GM12878 (cell line): ENCODE data around the gene KLHDC10. TPM values are rescaled to one million over a fixed set of nuclear protein-coding genes. Genes with fewer than 3 reads are reported as not detected.

Source experiments
- ATAC-seq: fragments of 200-7000 bp; cut with Tn5 transposase; 3 replicates; pipeline ENCODE4 v1.9.1; 2020; ENCODE audit warnings: mild to moderate bottlenecking, moderate library complexity
- BruUV-seq: library from RNA; stranded (reverse); fragments of 400-500 nt; replicated peaks from 2 replicates; lab custom pipeline; 2021; lab: Mats Ljungman, UMichigan
- CTCF ChIA-PET: fragments of 300-600 bp; sonication (Branson Sonifier 250); formaldehyde crosslinking; extraction: SDS; loops from one replicate; lab custom pipeline; 2021; ENCODE audit warnings: inconsistent platforms; lab: Yijun Ruan, JAX
- POLR2A ChIA-PET: fragments of 350-600 bp; formaldehyde crosslinking; extraction: SDS; loops from one replicate; lab custom pipeline; 2021; ENCODE audit warnings: inconsistent platforms; lab: Charles Lee
- RAD21 ChIA-PET: fragments of 300-600 bp; sonication (Branson Sonifier 250); formaldehyde crosslinking; loops from one replicate; lab custom pipeline; 2023; ENCODE audit warnings: antibody characterized with exemption; ENCODE audit not compliant: unreplicated experiment; lab: Charles Lee
- SMC1A ChIA-PET: fragments of 300-600 bp; sonication (Branson Sonifier 250); formaldehyde crosslinking; loops from one replicate; lab custom pipeline; 2023; ENCODE audit not compliant: unreplicated experiment, uncharacterized antibody; lab: Charles Lee
- DNase-seq: peaks from one replicate; pipeline ENCODE4 v3.0.0-alpha.2; 2011; ENCODE audit warnings: low read depth, low spot score
- FAIRE-seq: peaks from 3 replicates; lab custom pipeline; 2011; peaks lifted over from hg19 to GRCh38; lab: Jason Lieb, UNC
- H2AFZ ChIP-seq: 2 replicates; pipeline ENCODE4 v1.6.0; 2011; ENCODE audit warnings: low read depth, low read length, control low read depth; ENCODE audit not compliant: control insufficient read depth
- H3K27ac ChIP-seq: 2 replicates; pipeline ENCODE4 v1.5.1; 2011; ENCODE audit warnings: control low read depth; ENCODE audit not compliant: control insufficient read depth, insufficient read depth
- H3K27me3 ChIP-seq, 2 experiments: replicated peaks in 1 of 2; 2 replicates each; pipeline versions ENCODE4 v1.6.0 to v1.6.1; 2011; ENCODE audit warnings: low read length in 1 of 2; ENCODE audit not compliant: control insufficient read depth in 2 of 2, insufficient read depth in 2 of 2
- H3K36me3 ChIP-seq, 2 experiments: 2 replicates each; pipeline ENCODE4 v1.5.1; 2011; ENCODE audit warnings: low read length in 1 of 2; ENCODE audit not compliant: control insufficient read depth in 2 of 2, insufficient read depth in 2 of 2
- H3K4me1 ChIP-seq: 2 replicates; pipeline ENCODE4 v1.6.1; 2011; ENCODE audit warnings: mild to moderate bottlenecking, low read length, moderate library complexity, mixed read lengths; ENCODE audit not compliant: control insufficient read depth, insufficient read depth
- H3K4me2 ChIP-seq: 2 replicates; pipeline ENCODE4 v1.6.0; 2011; ENCODE audit warnings: control low read depth; ENCODE audit not compliant: control insufficient read depth, insufficient read depth
- H3K4me3 ChIP-seq: fragments of 200-600 bp; sonication (generic); 2 replicates; pipeline ENCODE4 v1.5.1; 2016
- H3K79me2 ChIP-seq: 2 replicates; pipeline ENCODE4 v1.6.0; 2011; ENCODE audit warnings: low read length; ENCODE audit not compliant: control insufficient read depth, insufficient read depth
- H3K9ac ChIP-seq: 2 replicates; pipeline ENCODE4 v1.8.0; 2011; ENCODE audit warnings: low read length, control low read depth, mixed read lengths; ENCODE audit not compliant: control insufficient read depth, insufficient read depth
- H3K9me3 ChIP-seq: replicated peaks from 3 replicates; pipeline ENCODE4 v1.5.1; 2011; ENCODE audit warnings: mild to moderate bottlenecking, low read length; ENCODE audit not compliant: control insufficient read depth, insufficient read depth
- H4K20me1 ChIP-seq: 2 replicates; pipeline ENCODE4 v1.6.0; 2011; ENCODE audit not compliant: control insufficient read depth, insufficient read depth
- ETV6 ChIP-seq, 2 experiments: fragments of 450-650 bp in 1 of 2; IDR thresholded peaks in 1 of 2; conservative IDR thresholded peaks in 1 of 2; 2 replicates each; pipeline ENCODE4 v1.6.1; 2014; ENCODE audit warnings: antibody characterized with exemption in 1 of 2, borderline replicate concordance in 1 of 2, low read depth in 1 of 2, mild to moderate bottlenecking in 1 of 2, moderate library complexity in 1 of 2
- RBBP5 ChIP-seq: fragments of 200-600 bp; sonication (generic); conservative IDR thresholded peaks from 2 replicates; pipeline ENCODE4 v1.6.1; 2016
- YBX1 ChIP-seq: fragments of 450-650 bp; IDR thresholded peaks from 2 replicates; pipeline ENCODE4 v1.6.1; 2016; ENCODE audit warnings: antibody characterized with exemption
- WGBS: methylation state at CpG from one replicate; pipeline ENCODE4 v1.1.6; 2016; ENCODE audit warnings: low lambda C conversion rate; ENCODE audit not compliant: insufficient replicate concordance, insufficient coverage; ENCODE audit errors: missing lambda C conversion rate; 5-methylcytosine and 5-hydroxymethylcytosine counted together
- in situ Hi-C: fragments of 300-500 bp; cut with MboI; formaldehyde crosslinking; loops from 9 replicates; pipeline ENCODE4 v1.14.3; 2018; ENCODE audit warnings: mixed read lengths
- intact Hi-C: fragments of 100-400 bp; cut with micrococcal nuclease; formaldehyde crosslinking; loops from one replicate; pipeline ENCODE4 v1.14.2; 2022; ENCODE audit not compliant: unreplicated experiment
- polyA plus RNA-seq, 11 experiments: library from polyadenylated mRNA; depleted of rRNA in 4 of 11; unstranded in 6 of 11; stranded (reverse) in 5 of 11; fragments of >200 nt; fragmentation: Nextera tagmentation in 4 of 11; fragmentation: Illumina TruSeq in 1 of 11; extraction: Ambion mirVana in 4 of 11; extraction: Trizol in 1 of 11; gene quantifications; 1 replicate in 1 of 11; 2 replicates in 10 of 11; pipeline versions ENCODE4 v1.2.1 to v1.2.3, GENCODE V29; 2011 to 2016; ENCODE audit warnings: inconsistent platforms in 2 of 11, missing spikeins in 2 of 11, low read depth in 1 of 11
- total RNA-seq, 4 experiments: library from RNA; depleted of rRNA in 3 of 4; stranded (reverse); fragments of >200 nt in 3 of 4; fragmentation: Illumina TruSeq in 1 of 4; extraction: Trizol in 1 of 4; gene quantifications; 2 replicates each; pipeline versions ENCODE4 v1.2.1 to v1.2.3, GENCODE V29; 2013 to 2021
- TF ChIP-seq, protein P1 (sequence below): IDR thresholded peaks from 2 replicates; pipeline ENCODE4 v1.6.1; 2012; ENCODE audit warnings: low read depth, low read length, improper control_type of control experiment
- TF ChIP-seq, protein P2 (sequence below): fragments of 450-650 bp; formaldehyde crosslinking; IDR thresholded peaks from 2 replicates; pipeline ENCODE4 v1.5.0; 2022; ENCODE audit warnings: mild to moderate bottlenecking, missing genetic modification characterization

KLHDC10 gene
- total and polyA plus RNA-seq, 10 of the 15 experiments (the other 5 are each of a cell fraction or from before 2014, with no cell fraction given) = 2.9 to 20.6 (median 9.4) TPM

DNA sequence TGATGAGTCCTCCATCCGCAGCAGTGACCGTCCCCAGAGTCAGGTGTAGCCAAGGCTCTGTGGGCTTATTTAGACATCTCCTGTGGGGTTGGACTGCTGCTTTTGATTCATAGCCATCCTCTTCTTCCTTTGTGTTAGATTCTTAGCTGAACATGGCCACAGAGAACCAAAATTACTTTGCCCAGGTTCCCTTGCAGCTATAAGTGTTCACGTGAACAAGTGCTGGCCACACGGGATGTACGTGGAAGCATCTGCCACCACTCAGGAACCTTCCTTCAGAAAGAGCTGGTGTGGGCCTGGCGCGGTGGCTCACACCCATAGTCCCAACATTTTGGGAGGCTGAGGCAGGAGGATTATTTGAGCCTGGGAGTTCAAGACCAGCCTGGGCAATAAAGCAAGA lies 85.8 kb downstream of the KLHDC10 start:
- WGBS = 99% methylated on average over 7 of the region's 7 CpGs
- in situ Hi-C loops = no loop called here
- Histone ChIP-seq H3K79me2 (no peaks in the 10 kb centered on the region), H3K36me3 (peaks cover 0 to 3% of the 10 kb centered on the region in 2 experiments; a peak in 3 of 4 replicates), H3K27ac (no peak overlapping the region), H3K27me3 (no peaks in the 10 kb centered on the region), H2AFZ (no peak overlapping the region), H4K20me1 (no peaks in the 10 kb centered on the region), H3K4me3 (no peak overlapping the region), H3K9ac (no peak overlapping the region), H3K4me1 (peaks cover 13% of the 10 kb centered on the region), H3K4me2 (no peak overlapping the region), H3K9me3 (peaks cover 5% of the 10 kb centered on the region)
- intact Hi-C loops = no loop called here
- no peak for FAIRE-seq
- TF ChIP-seq, protein P1, sequence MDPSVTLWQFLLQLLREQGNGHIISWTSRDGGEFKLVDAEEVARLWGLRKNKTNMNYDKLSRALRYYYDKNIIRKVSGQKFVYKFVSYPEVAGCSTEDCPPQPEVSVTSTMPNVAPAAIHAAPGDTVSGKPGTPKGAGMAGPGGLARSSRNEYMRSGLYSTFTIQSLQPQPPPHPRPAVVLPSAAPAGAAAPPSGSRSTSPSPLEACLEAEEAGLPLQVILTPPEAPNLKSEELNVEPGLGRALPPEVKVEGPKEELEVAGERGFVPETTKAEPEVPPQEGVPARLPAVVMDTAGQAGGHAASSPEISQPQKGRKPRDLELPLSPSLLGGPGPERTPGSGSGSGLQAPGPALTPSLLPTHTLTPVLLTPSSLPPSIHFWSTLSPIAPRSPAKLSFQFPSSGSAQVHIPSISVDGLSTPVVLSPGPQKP = no peak
- TF ChIP-seq RBBP5 = no peak
- no peak for TF ChIP-seq ETV6 (conservative IDR thresholded peaks at IDR 0.05 in 1 of 2, IDR thresholded peaks at IDR 0.05 in 1 of 2; ENCODE audit: borderline replicate concordance in 1 of 2, low read depth in 1 of 2)
- TF ChIP-seq, protein P2, sequence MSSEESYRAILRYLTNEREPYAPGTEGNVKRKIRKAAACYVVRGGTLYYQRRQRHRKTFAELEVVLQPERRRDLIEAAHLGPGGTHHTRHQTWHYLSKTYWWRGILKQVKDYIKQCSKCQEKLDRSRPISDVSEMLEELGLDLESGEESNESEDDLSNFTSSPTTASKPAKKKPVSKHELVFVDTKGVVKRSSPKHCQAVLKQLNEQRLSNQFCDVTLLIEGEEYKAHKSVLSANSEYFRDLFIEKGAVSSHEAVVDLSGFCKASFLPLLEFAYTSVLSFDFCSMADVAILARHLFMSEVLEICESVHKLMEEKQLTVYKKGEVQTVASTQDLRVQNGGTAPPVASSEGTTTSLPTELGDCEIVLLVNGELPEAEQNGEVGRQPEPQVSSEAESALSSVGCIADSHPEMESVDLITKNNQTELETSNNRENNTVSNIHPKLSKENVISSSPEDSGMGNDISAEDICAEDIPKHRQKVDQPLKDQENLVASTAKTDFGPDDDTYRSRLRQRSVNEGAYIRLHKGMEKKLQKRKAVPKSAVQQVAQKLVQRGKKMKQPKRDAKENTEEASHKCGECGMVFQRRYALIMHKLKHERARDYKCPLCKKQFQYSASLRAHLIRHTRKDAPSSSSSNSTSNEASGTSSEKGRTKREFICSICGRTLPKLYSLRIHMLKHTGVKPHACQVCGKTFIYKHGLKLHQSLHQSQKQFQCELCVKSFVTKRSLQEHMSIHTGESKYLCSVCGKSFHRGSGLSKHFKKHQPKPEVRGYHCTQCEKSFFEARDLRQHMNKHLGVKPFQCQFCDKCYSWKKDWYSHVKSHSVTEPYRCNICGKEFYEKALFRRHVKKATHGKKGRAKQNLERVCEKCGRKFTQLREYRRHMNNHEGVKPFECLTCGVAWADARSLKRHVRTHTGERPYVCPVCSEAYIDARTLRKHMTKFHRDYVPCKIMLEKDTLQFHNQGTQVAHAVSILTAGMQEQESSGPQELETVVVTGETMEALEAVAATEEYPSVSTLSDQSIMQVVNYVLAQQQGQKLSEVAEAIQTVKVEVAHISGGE (CRISPR knock-in tag) = no peak
- TF ChIP-seq YBX1 = no peak
- ChIA-PET POLR2A (no interaction called here), RAD21 (interaction anchor here (0.8 kb wide), 1 partner anchor 428 kb away, joined by 3 read pairs; no protein-coding TSS in a partner anchor), CTCF (interaction anchor here (1.2 to 1.4 kb wide), 2 partner anchors 9 to 14 kb away, joined by 3 to 4 read pairs; no protein-coding TSS in a partner anchor), SMC1A (no interaction called here)
- no peak for DNase-seq
- no TSS peak for BruUV-seq
- ATAC-seq = no peak
